HG02678 (cell line): ENCODE data around the gene ITLN2.
A peak's percentile ranks its signal among the peaks of the same experiment; 100 is the strongest.
"Not testable (repeated sequence)": the region's sequence is repeated elsewhere in the genome, so short reads cannot be mapped to it uniquely, and the experiment has no call there.

ENCODE experiments used
- ATAC-seq: cut with Tn5 transposase; IDR thresholded peaks from one replicate; pipeline ENCODE4 v1.9.1; 2021; ENCODE audit warnings: mild to moderate bottlenecking, moderate library complexity; ENCODE audit not compliant: unreplicated experiment

The ITLN2 gene

DNA sequence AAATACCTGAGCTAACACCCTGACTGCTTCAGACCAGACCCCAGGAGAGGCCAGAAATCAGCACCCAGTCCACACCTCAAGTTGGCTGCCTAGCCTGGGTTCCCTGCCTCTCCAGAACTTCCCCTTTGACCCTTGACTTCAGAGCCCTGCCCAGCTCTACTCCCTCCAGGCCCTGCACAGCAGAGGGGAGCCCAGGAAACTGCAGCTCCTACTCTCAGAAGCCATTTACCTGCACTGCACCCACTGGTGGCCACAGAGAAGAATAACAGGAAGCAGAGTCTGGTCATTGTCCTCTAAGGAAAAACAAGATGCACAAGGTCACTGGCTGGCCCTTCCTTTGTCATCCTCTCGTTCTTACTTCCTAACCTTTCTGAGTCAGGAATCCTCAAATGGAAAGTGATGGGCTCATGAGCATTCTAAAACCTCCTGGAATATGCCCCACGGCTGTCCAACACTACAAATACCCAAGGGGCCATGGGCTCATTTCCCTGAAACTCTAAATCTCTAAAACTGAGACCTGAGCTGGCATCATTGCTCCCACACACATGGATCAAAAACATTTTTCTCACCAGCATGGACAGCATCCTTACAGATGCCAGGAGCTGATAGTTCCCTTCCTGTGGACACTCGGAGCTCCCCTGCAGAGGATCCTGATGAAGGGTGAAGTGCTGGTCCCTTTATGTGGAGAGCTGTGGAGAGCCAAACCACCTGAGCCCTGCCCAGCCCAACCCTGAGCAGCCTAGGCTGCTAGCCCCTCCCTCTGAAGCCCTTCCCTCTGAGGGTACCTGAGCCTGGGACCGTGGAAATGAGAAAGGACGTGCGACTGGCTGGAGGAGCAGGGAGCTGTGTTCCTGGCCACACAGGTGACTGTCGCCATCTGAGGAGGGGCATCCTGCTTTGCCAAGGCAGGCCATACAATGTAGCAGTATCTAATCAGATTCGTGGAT is at the start of gene ITLN2:
Gene ITLN2, minus strand, starts transcription at position 652 of the 947 bp plus-strand sequence. Its CDS starts 68 bp downstream, at position 584.
- peak; percentile 53 for ATAC-seq

DNA sequence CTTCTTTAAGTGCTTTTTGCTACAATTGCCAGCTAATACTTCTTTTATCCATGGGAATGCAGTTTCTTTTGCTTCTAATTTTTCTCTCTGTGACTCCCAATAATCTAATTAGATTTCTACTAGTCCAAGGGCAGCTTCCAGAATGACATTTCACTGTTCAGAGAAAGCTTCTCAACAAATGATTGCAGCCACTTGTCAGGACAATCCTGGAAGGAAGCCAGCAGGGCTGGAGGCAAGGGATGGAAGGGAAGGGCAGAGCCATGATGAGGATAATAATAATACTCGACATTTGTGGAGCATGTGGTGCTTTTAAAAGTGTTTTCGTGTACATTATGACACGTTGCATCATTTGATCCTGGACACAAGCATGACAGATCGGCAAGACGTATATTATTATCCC is 46.9 kb upstream of the ITLN2 start:
- no peak for ATAC-seq

GRCh38 chr1:161000736-161001480 is 46.3 kb upstream of the ITLN2 start:
- no peak for ATAC-seq

DNA sequence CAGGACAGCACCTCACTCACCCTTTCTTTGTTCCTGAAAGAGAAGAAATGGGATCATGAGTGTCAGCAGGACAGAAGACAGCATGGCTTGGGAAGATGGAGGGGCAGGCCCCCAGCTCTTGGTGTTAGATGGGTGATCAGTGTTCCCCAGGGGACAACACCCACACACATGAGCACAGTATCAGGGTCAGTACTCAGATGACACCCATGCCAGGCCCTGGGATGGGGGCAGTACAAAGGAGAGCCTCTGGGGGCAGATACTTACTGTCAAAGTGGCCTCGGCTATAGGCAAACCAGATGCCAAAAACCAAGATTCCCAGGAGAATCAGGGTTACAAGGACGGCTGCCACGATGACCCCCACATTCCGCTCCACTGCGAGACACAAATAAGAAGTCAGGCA is 44.8 kb upstream of the ITLN2 start:
- ATAC-seq = no peak

DNA sequence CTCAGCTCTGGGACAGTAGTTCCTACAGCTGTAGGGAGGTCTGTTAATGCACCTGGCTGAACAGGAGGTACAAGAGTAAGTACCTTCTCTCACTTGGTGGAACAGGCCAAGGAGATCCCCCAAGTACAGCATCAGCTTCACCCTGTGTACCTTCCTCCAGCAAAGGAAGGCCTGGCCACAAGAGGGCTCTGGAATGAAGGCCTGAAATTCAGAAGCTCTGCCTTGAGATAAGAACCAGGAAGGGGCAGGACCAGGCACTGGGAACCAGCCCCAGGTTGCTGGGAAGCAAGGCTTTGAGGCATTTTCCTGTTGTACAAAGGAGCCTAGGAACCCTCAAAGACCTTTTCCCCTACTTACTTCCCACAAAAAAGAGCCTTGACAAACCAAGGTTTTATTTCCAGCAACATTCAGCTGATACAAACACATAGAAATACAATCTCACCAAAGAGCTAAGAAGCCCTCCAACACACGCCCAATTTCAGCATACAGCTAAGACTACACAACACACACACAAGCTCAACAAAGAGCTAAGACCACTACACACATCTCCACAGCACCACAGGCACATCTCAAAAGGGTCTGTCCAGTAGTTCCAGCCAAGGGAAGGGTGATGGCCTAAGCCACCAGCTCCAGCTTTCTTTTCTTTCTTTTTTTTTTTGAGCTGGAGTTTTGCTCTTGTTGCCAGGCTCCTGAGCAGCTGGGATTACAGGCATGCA is 42.9 kb upstream of the ITLN2 start:
- no peak for ATAC-seq

- ATAC-seq = no peak
These were observed 41.6 kb upstream of the ITLN2 start for GRCh38 chr1:160996178-160996577.

- ATAC-seq = no peak
These were observed 39.1 kb upstream of the ITLN2 start for GRCh38 chr1:160993544-160994193.

GRCh38 chr1:160992036-160992435 is 37.4 kb upstream of the ITLN2 start:
- ATAC-seq = not testable (repeated sequence)

DNA sequence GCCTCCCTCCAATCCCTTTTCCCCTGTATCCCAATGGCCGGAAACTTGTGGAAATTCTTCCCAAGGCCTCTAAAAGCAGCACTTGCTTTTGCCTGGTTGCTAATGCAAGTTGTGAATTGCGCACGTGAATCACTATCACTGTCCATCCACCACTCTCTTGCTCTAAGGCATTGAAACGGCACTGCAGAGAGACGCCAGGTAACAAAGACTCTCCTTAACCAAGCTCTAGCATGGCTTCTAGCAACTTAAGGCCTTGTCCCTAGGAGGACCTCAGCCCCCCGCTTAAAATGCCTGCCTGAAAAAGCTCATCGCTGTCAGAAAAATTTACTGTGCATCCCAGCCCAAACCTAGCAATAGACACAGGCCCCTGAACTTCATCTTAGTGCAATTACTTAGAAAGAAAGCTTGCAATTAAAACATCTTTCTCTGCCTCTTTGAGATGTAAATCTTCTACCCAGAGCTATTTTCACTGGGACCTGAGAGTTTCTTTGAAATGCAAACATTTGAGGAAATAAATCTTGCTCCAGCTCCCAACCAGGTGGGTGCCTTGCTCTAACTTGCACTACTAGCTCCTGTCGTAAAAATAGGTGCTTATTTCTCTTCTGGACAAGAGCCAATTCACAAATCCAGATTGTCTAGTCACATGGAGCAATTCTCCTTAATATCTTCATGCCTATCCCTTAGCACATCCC is 32.9 kb upstream of the ITLN2 start:
- no peak for ATAC-seq

DNA sequence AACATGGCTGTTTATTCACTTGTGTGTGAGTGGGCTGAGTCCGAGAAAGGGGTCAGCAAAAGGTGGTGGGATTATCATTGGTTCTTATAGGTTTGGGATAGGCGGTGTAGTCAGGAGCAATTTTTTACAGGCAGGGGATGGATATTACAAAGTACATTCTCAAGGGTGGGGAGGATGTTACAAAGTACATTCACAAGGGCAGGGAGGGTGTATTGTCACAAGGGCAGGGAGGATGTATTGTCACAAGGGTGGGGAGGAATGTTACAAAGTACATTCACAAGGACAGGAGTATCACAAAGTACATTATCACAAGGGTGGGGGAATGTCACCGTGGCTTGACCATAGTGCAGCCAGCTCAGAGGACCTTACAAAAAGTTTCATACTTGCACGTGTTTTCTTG is 31.1 kb upstream of the ITLN2 start:
- ATAC-seq = no peak

GRCh38 chr1:160981584-160982411 is 27.2 kb upstream of the ITLN2 start:
- ATAC-seq = no peak

DNA sequence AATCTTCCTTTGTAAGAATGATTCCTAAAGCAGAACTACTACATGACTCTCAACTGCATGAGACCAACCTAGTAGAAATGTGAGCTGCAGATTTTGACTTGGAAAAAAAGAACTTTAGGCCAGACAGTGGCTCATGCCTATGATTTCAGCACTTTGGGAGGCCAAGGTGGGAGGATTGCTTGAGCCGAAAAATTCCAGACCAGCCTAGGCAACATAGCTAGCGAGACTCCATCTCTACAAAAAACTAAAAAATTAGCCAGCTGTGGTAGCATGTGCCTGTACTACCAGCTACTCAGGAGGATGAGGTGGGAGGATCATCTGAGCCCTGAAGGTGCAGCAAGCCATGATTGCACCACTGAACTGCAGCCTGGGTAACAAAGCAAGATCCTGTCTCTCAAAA is 24.7 kb upstream of the ITLN2 start:
- no peak for ATAC-seq

GRCh38 chr1:160978510-160978927 is 23.9 kb upstream of the ITLN2 start:
- no peak for ATAC-seq

DNA sequence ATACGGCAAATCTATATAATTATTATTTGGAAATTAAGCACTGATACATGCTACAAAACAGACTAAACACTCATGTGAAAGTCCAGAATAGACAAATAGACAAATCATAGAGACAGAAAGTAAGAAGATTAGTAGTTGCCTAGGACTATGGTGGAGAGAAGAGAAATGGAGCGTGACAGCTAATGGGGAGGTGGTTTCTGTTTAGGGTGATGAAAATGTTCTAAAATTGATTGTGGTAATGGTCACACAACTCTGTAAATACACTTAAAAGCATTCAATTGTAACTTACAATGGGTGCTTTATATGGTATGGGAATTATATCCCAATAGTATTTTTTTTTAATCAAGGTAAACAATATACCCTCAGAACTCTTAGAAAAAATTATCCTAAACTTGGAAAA is 20.4 kb upstream of the ITLN2 start:
- ATAC-seq = no peak

DNA sequence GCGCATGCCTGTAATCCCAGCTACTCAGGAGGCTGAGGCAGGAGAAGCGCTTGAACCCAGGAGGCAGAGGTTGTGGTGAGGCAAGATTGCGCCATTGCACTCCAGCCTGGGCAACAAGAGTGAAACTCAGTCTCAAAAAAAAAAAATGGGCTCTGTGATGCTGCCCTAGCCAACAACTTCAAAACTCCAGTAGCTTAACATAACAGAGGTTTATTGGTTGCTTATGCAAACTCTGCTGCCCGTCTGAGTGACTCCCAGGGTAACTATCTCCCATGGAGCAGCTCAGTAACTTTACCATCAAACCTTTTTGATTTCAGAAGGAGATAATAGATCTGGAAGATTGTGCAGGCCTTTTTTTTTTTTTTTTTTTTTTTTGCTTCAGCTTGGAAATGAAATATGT is 18.9 kb upstream of the ITLN2 start:
- no peak for ATAC-seq

GRCh38 chr1:160972939-160973338 is 18.3 kb upstream of the ITLN2 start:
- no peak for ATAC-seq

GRCh38 chr1:160971618-160972056 is 17.0 kb upstream of the ITLN2 start:
- ATAC-seq = no peak

GRCh38 chr1:160963521-160963920 is 8.9 kb upstream of the ITLN2 start:
- no peak for ATAC-seq

DNA sequence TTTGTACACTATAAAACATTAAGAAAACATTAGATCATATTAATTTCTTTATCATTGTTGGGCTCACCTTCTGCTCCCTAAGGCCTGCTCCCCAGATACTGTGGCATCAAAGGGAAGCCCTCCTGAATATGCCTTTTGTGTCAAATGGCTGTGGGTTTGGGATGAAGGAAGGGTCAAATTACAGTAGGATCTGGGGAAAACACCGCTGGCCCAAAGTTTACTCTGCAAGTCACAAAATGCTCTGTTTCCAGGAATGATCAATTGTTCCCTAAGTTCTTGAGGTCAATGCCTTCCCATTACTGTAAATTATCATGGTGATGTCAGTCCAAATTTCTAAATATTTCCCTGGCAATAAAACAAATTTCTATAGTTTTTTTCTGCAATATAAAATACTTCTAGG is 6.8 kb upstream of the ITLN2 start:
- no peak for ATAC-seq
